H1 (cell line): ENCODE results near the gene GRM4. TPM values are rescaled to one million over a fixed set of nuclear protein-coding genes. Genes with fewer than 3 reads are reported as not detected.

ENCODE experiments used
- CTCF ChIA-PET: fragments of 300-600 bp; sonication (Branson Sonifier 250); formaldehyde crosslinking; loops from one replicate; lab custom pipeline; 2021; ENCODE audit not compliant: partially characterized antibody; lab: Charles Lee
- POLR2A ChIA-PET: fragments of 300-600 bp; sonication (Branson Sonifier 250); formaldehyde crosslinking; loops from one replicate; lab custom pipeline; 2021; ENCODE audit warnings: inconsistent platforms; ENCODE audit not compliant: partially characterized antibody; lab: Charles Lee
- DNase-seq, 2 experiments: peaks; one replicate each; pipeline versions ENCODE4 v3.0.0 to v3.0.0-alpha.2; 2010 to 2022; ENCODE audit warnings: low spot score in 2 of 2, low read depth in 1 of 2, mixed read lengths in 1 of 2
- FAIRE-seq: peaks from 2 replicates; lab custom pipeline; 2011; peaks lifted over from hg19 to GRCh38; lab: Jason Lieb, UNC
- H2AFZ ChIP-seq: 2 replicates; pipeline ENCODE4 v1.8.1; 2012; ENCODE audit warnings: low read length, inconsistent platforms
- H2AK5ac ChIP-seq: 2 replicates; pipeline ENCODE4 v1.6.1; 2013; ENCODE audit warnings: low read depth, low read length
- H2BK120ac ChIP-seq: replicated peaks from 2 replicates; pipeline ENCODE3; 2013; ENCODE audit warnings: low read depth, low read length, inconsistent platforms
- H2BK12ac ChIP-seq: 2 replicates; pipeline ENCODE4 v1.6.1; 2013; ENCODE audit warnings: low read depth, low read length
- H2BK15ac ChIP-seq: 2 replicates; pipeline ENCODE4 v1.6.1; 2013; ENCODE audit warnings: low read length
- H2BK20ac ChIP-seq: 2 replicates; pipeline ENCODE4 v1.6.1; 2013; ENCODE audit warnings: low read length
- H2BK5ac ChIP-seq: 2 replicates; pipeline ENCODE4 v1.6.1; 2013; ENCODE audit warnings: low read depth, low read length
- H3K14ac ChIP-seq: 2 replicates; pipeline ENCODE4 v1.6.1; 2013; ENCODE audit warnings: inconsistent platforms; ENCODE audit not compliant: insufficient read length
- H3K18ac ChIP-seq: 2 replicates; pipeline ENCODE4 v1.6.1; 2013; ENCODE audit warnings: low read length; ENCODE audit errors: extremely low read depth
- H3K23ac ChIP-seq: 2 replicates; pipeline ENCODE4 v1.6.1; 2013; ENCODE audit warnings: inconsistent platforms; ENCODE audit not compliant: insufficient read length
- H3K23me2 ChIP-seq: 2 replicates; pipeline ENCODE4 v1.6.1; 2013; ENCODE audit warnings: low read depth, low read length
- H3K27ac ChIP-seq: 2 replicates; pipeline ENCODE4 v1.6.1; 2011; ENCODE audit warnings: low read depth, low read length, inconsistent platforms
- H3K27me3 ChIP-seq, 4 experiments: replicated peaks in 1 of 4; 1 replicate in 1 of 4; 2 replicates in 3 of 4; pipeline versions ENCODE4 v1.6.1 to v1.8.1; 2011 to 2013; ENCODE audit warnings: low read length in 3 of 4, mild to moderate bottlenecking in 3 of 4, inconsistent platforms in 2 of 4, mixed read lengths in 2 of 4, moderate library complexity in 1 of 4; ENCODE audit not compliant: control insufficient read depth in 3 of 4, insufficient read depth in 3 of 4; ENCODE audit errors: extremely low read depth in 1 of 4
- H3K36me3 ChIP-seq, 4 experiments: 2 replicates each; pipeline versions ENCODE4 v1.6.1 to v1.8.1; 2011 to 2013; ENCODE audit warnings: mild to moderate bottlenecking in 4 of 4, low read length in 3 of 4, moderate library complexity in 2 of 4, control low read depth in 1 of 4, inconsistent platforms in 1 of 4; ENCODE audit not compliant: insufficient read depth in 4 of 4, control insufficient read depth in 2 of 4
- H3K4ac ChIP-seq: replicated peaks from 2 replicates; pipeline ENCODE3; 2013; ENCODE audit warnings: low read length, low read depth, mixed read lengths, inconsistent platforms; ENCODE audit not compliant: insufficient read length
- H3K4me1 ChIP-seq, 4 experiments: replicated peaks in 1 of 4; 1 replicate in 1 of 4; 2 replicates in 3 of 4; pipeline versions ENCODE4 v1.6.1 to v1.8.1; 2011 to 2013; ENCODE audit warnings: low read length in 3 of 4, inconsistent platforms in 2 of 4, mixed read lengths in 1 of 4; ENCODE audit not compliant: insufficient read depth in 4 of 4, control insufficient read depth in 3 of 4
- H3K4me2 ChIP-seq, 2 experiments: 2 replicates each; pipeline versions ENCODE4 v1.6.1 to v1.8.1; 2011 to 2013; ENCODE audit warnings: low read depth in 2 of 2, low read length in 2 of 2, control low read depth in 1 of 2, inconsistent platforms in 1 of 2, mild to moderate bottlenecking in 1 of 2; ENCODE audit not compliant: insufficient read depth in 1 of 2
- H3K4me3 ChIP-seq, 4 experiments: fragments of 200-600, 300-600 bp in 1 of 4; sonication (generic), shearing (Covaris generic), sonication (Bioruptor Twin) in 1 of 4; 2 replicates each; pipeline versions ENCODE4 v1.5.1 to v1.8.1; 2011 to 2016; ENCODE audit warnings: low read length in 4 of 4, low read depth in 3 of 4, control low read depth in 2 of 4, inconsistent platforms in 2 of 4, mild to moderate bottlenecking in 2 of 4, mixed read lengths in 1 of 4, moderate library complexity in 1 of 4; ENCODE audit not compliant: insufficient read depth in 2 of 4; ENCODE audit errors: extremely low read depth in 1 of 4
- H3K56ac ChIP-seq: replicated peaks from 2 replicates; pipeline ENCODE3; 2013; ENCODE audit warnings: low read depth, mild to moderate bottlenecking, mixed read lengths, low read length, inconsistent platforms; ENCODE audit not compliant: insufficient read length
- H3K79me1 ChIP-seq: 2 replicates; pipeline ENCODE4 v1.6.1; 2013; ENCODE audit warnings: low read depth, low read length, control low read depth
- H3K79me2 ChIP-seq, 2 experiments: 2 replicates each; pipeline versions ENCODE4 v1.6.1 to v1.8.1; 2012 to 2013; ENCODE audit warnings: low read length in 2 of 2, mild to moderate bottlenecking in 2 of 2, inconsistent platforms in 1 of 2; ENCODE audit not compliant: insufficient read depth in 2 of 2, control insufficient read depth in 1 of 2
- H3K9ac ChIP-seq, 4 experiments: replicated peaks in 1 of 4; 1 replicate in 1 of 4; 2 replicates in 3 of 4; pipeline versions ENCODE4 v1.6.1 to v1.8.1; 2011 to 2013; ENCODE audit warnings: low read depth in 3 of 4, low read length in 3 of 4, control low read depth in 2 of 4, mild to moderate bottlenecking in 2 of 4, moderate library complexity in 2 of 4, inconsistent platforms in 1 of 4; ENCODE audit errors: extremely low read depth in 1 of 4
- H3K9me3 ChIP-seq, 2 experiments: 2 replicates each; pipeline versions ENCODE4 v1.6.1 to v1.8.1; 2012 to 2013; ENCODE audit warnings: mild to moderate bottlenecking in 2 of 2, moderate library complexity in 2 of 2, control low read depth in 1 of 2, inconsistent platforms in 1 of 2, low read depth in 1 of 2, low read length in 1 of 2, mixed read lengths in 1 of 2; ENCODE audit not compliant: insufficient read depth in 2 of 2
- H4K20me1 ChIP-seq, 2 experiments: replicated peaks in 1 of 2; 2 replicates each; pipeline versions ENCODE3 to v1.8.1; 2011 to 2013; ENCODE audit warnings: inconsistent platforms in 2 of 2, low read length in 2 of 2, mild to moderate bottlenecking in 1 of 2; ENCODE audit not compliant: insufficient read depth in 2 of 2, control insufficient read depth in 1 of 2
- H4K5ac ChIP-seq: 2 replicates; pipeline ENCODE4 v1.6.1; 2013; ENCODE audit warnings: low read length, low read depth, mixed read lengths, inconsistent platforms; ENCODE audit not compliant: insufficient read length
- H4K8ac ChIP-seq: 2 replicates; pipeline ENCODE4 v1.8.0; 2013; ENCODE audit warnings: mild to moderate bottlenecking, moderate library complexity, low read length, inconsistent platforms; ENCODE audit not compliant: insufficient read depth; ENCODE audit errors: extremely low read depth
- H4K91ac ChIP-seq: replicated peaks from 2 replicates; pipeline ENCODE3; 2013; ENCODE audit warnings: low read length, mixed read lengths, inconsistent platforms; ENCODE audit not compliant: insufficient read length
- CHD1 ChIP-seq: IDR thresholded peaks from 2 replicates; pipeline ENCODE4 v1.6.1; 2012; ENCODE audit warnings: low read depth, low read length, improper control_type of control experiment
- JUN ChIP-seq: IDR thresholded peaks from 2 replicates; pipeline ENCODE4 v1.6.1; 2011; ENCODE audit warnings: low read depth, mild to moderate bottlenecking, improper control_type of control experiment, low read length
- MAFK ChIP-seq: IDR thresholded peaks from 2 replicates; pipeline ENCODE4 v1.6.1; 2012; ENCODE audit warnings: low read depth, mild to moderate bottlenecking, improper control_type of control experiment, low read length
- NRF1 ChIP-seq: IDR thresholded peaks from 2 replicates; pipeline ENCODE4 v1.6.1; 2011; ENCODE audit warnings: mild to moderate bottlenecking, low read depth, low read length, improper control_type of control experiment
- RBBP5 ChIP-seq: IDR thresholded peaks from 2 replicates; pipeline ENCODE4 v1.7.1; 2012; ENCODE audit warnings: low read depth, mild to moderate bottlenecking, inconsistent platforms, low read length, moderate library complexity, borderline replicate concordance
- RXRA ChIP-seq: IDR thresholded peaks from 2 replicates; pipeline ENCODE4 v1.6.1; 2011; ENCODE audit warnings: low read depth, mild to moderate bottlenecking, low read length, moderate library complexity; ENCODE audit not compliant: insufficient read depth
- SAP30 ChIP-seq: fragments of 300-600 bp; sonication (generic); IDR thresholded peaks from 2 replicates; pipeline ENCODE4 v1.7.1; 2012; ENCODE audit warnings: low read length, moderate library complexity, mild to moderate bottlenecking, inconsistent platforms; ENCODE audit not compliant: insufficient read depth, insufficient replicate concordance
- SP2 ChIP-seq: IDR thresholded peaks from 2 replicates; pipeline ENCODE4 v1.6.1; 2012; ENCODE audit warnings: mild to moderate bottlenecking, low read length, inconsistent platforms
- SP4 ChIP-seq: IDR thresholded peaks from 2 replicates; pipeline ENCODE4 v1.6.1; 2012; ENCODE audit warnings: low read length, inconsistent platforms
- WGBS, 2 experiments: shearing (Covaris generic) in 1 of 2; methylation state at CpG; one replicate each; pipeline versions ENCODE4 v1.1.6 to v1.1.7; 2013 to 2015; ENCODE audit warnings: low lambda C conversion rate in 2 of 2, mixed read lengths in 2 of 2, inconsistent platforms in 1 of 2, low coverage in 1 of 2, missing lambda C conversion rate in 1 of 2; ENCODE audit not compliant: insufficient replicate concordance in 2 of 2, insufficient coverage in 1 of 2, insufficient read length in 1 of 2; ENCODE audit errors: extremely low coverage in 1 of 2, missing lambda C conversion rate in 1 of 2; 5-methylcytosine and 5-hydroxymethylcytosine counted together
- polyA plus RNA-seq, 7 experiments: library from polyadenylated mRNA; depleted of rRNA in 3 of 7; stranded (reverse) in 5 of 7; unstranded in 2 of 7; fragments of >200 nt in 5 of 7; fragments of 200-250 nt in 2 of 7; gene quantifications; 1 replicate in 5 of 7; 2 replicates in 1 of 7; 4 replicates in 1 of 7; pipeline versions ENCODE4 v1.2.1 to v1.2.3, GENCODE V29; 2011 to 2013; ENCODE audit warnings: missing spikeins in 2 of 7, mixed read lengths in 2 of 7
- total RNA-seq: library from RNA; stranded (reverse); fragmentation: NEBNext Ultra II Directional; extraction: Animal tissue kit (Norgen Biotek cat#: 25700); gene quantifications from 2 replicates; pipeline ENCODE4 v1.2.1, GENCODE V29; 2021
- TF ChIP-seq, protein P1 (sequence below): IDR thresholded peaks from 2 replicates; pipeline ENCODE4 v1.6.1; 2012; ENCODE audit warnings: low read length, inconsistent platforms
- TF ChIP-seq, protein P2 (sequence below): IDR thresholded peaks from 2 replicates; pipeline ENCODE4 v1.6.1; 2011; ENCODE audit warnings: low read length, improper control_type of control experiment

The GRM4 gene
- total and polyA plus RNA-seq, 2 of the 8 experiments (the other 6 are each of a cell fraction or from before 2014, with no cell fraction given) = 19.6 to 21.5 TPM

GRCh38 chr6:34090529-34090928 lies 55.4 kb downstream of the GRM4 start:
- POLR2A ChIA-PET = interaction anchor here (1.5 kb wide), 1 partner anchor 14 kb away, joined by 4 read pairs; no protein-coding TSS in a partner anchor
- TF ChIP-seq NRF1 = no peak
- no peak for TF ChIP-seq RXRA
- no peak for TF ChIP-seq SP4
- TF ChIP-seq CHD1 = no peak
- TF ChIP-seq, protein P1, sequence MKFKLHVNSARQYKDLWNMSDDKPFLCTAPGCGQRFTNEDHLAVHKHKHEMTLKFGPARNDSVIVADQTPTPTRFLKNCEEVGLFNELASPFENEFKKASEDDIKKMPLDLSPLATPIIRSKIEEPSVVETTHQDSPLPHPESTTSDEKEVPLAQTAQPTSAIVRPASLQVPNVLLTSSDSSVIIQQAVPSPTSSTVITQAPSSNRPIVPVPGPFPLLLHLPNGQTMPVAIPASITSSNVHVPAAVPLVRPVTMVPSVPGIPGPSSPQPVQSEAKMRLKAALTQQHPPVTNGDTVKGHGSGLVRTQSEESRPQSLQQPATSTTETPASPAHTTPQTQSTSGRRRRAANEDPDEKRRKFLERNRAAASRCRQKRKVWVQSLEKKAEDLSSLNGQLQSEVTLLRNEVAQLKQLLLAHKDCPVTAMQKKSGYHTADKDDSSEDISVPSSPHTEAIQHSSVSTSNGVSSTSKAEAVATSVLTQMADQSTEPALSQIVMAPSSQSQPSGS = no peak
- TF ChIP-seq, protein P2, sequence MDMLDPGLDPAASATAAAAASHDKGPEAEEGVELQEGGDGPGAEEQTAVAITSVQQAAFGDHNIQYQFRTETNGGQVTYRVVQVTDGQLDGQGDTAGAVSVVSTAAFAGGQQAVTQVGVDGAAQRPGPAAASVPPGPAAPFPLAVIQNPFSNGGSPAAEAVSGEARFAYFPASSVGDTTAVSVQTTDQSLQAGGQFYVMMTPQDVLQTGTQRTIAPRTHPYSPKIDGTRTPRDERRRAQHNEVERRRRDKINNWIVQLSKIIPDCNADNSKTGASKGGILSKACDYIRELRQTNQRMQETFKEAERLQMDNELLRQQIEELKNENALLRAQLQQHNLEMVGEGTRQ = no peak
- no peak for TF ChIP-seq MAFK
- TF ChIP-seq SAP30 = no peak
- TF ChIP-seq SP2 = no peak
- TF ChIP-seq JUN = no peak
- TF ChIP-seq RBBP5 = no peak

More at GRCh38 chr6:34090529-34090928, 55.4 kb downstream of the GRM4 start:
- Histone ChIP-seq H2BK20ac (no peak overlapping the region), H2BK12ac (no peak overlapping the region), H4K5ac (no peak overlapping the region), H3K27ac (no peak overlapping the region), H3K4me2 (no peak overlapping the region), H4K91ac (no peak overlapping the region), H2BK5ac (no peak overlapping the region), H2AFZ (no peak overlapping the region), H3K4ac (no peak overlapping the region), H3K18ac (no peak overlapping the region), H2AK5ac (no peak overlapping the region), H3K4me3 (no peak overlapping the region), H3K4me1 (peaks cover 0 to 8% (median 0%) of the 10 kb centered on the region in 4 experiments; a peak in 2 of 7 replicates), H3K79me2 (no peaks in the 10 kb centered on the region), H3K36me3 (no peaks in the 10 kb centered on the region), H3K9me3 (no peaks in the 10 kb centered on the region), H3K23me2 (no peaks in the 10 kb centered on the region), H3K27me3 (no peaks in the 10 kb centered on the region), H3K79me1 (no peaks in the 10 kb centered on the region), H3K56ac (no peak overlapping the region), H4K20me1 (peaks cover 0 to 3% of the 10 kb centered on the region in 2 experiments), H3K14ac (no peak overlapping the region), H3K23ac (no peak overlapping the region), H3K9ac (no peak overlapping the region), H2BK15ac (no peak overlapping the region), H2BK120ac (no peak overlapping the region), H4K8ac (no peak overlapping the region; the same call in 1 of the 2 replicates)
- FAIRE-seq (no peak), DNase-seq (no peak)
- CTCF ChIA-PET = interaction anchor here (0.9 to 2.1 kb wide), 4 partner anchors 11 to 68 kb away, joined by 3 to 11 read pairs (median 3); no protein-coding TSS in a partner anchor
- 84% methylated on average over 9 of the region's 9 CpGs; no CpG with 5 or more reads in 1 of the 2 experiments for WGBS, 2 experiments
